K562 (cell line): ENCODE results near the gene WDR93. TPM values are rescaled to one million over a fixed set of nuclear protein-coding genes. Genes with fewer than 3 reads are reported as not detected.

Experiments used
- ARID2 ChIP-seq: fragments of 450-650 bp; IDR thresholded peaks from 2 replicates; pipeline ENCODE4 v1.6.1; 2017; ENCODE audit warnings: antibody characterized with exemption, mild to moderate bottlenecking
- JUND ChIP-seq, 2 experiments: IDR thresholded peaks; 2 replicates in 1 of 2; 3 replicates in 1 of 2; pipeline ENCODE4 v1.6.1; 2011; ENCODE audit warnings: borderline replicate concordance in 2 of 2, low read depth in 2 of 2, low read length in 2 of 2, improper control_type of control experiment in 1 of 2, missing biosample characterization in 1 of 2, missing genetic modification characterization in 1 of 2, missing genetic modification reagents in 1 of 2
- MCM2 ChIP-seq: fragments of 450-650 bp; IDR thresholded peaks from 2 replicates; pipeline ENCODE4 v1.6.1; 2017; ENCODE audit warnings: low read depth, mild to moderate bottlenecking
- MYBL2 ChIP-seq, 2 experiments: fragments of 450-650 bp in 1 of 2; sonication (generic) in 1 of 2; formaldehyde crosslinking in 1 of 2; IDR thresholded peaks; 2 replicates each; pipeline versions ENCODE4 v1.6.1 to v1.8.1; 2017 to 2022; ENCODE audit warnings: borderline replicate concordance in 1 of 2, inconsistent platforms in 1 of 2, low read depth in 1 of 2, mild to moderate bottlenecking in 1 of 2, missing genetic modification reagents in 1 of 2, moderate library complexity in 1 of 2
- PTTG1 ChIP-seq: fragments of 450-650 bp; IDR thresholded peaks from 2 replicates; pipeline ENCODE4 v1.6.1; 2016; ENCODE audit warnings: low read depth, mild to moderate bottlenecking, missing genetic modification characterization, missing compliant biosample characterization
- SAFB ChIP-seq: fragments of 200-400 bp; formaldehyde crosslinking; IDR thresholded peaks from 2 replicates; pipeline ENCODE4 v1.6.1; 2017; ENCODE audit warnings: low read depth, low read length, borderline replicate concordance
- TGIF2 ChIP-seq: sonication (generic); formaldehyde crosslinking; IDR thresholded peaks from 2 replicates; pipeline ENCODE4 v1.8.1; 2022; ENCODE audit warnings: mild to moderate bottlenecking, missing genetic modification reagents, moderate library complexity
- TOE1 ChIP-seq, 2 experiments: fragments of 450-650 bp in 1 of 2; sonication (generic) in 1 of 2; formaldehyde crosslinking in 1 of 2; IDR thresholded peaks; 2 replicates each; pipeline versions ENCODE4 v1.7.1 to v1.8.0; 2016 to 2022; ENCODE audit warnings: borderline replicate concordance in 2 of 2, mild to moderate bottlenecking in 2 of 2, antibody characterized with exemption in 1 of 2, inconsistent platforms in 1 of 2, low read depth in 1 of 2, missing genetic modification reagents in 1 of 2, moderate library complexity in 1 of 2
- ZBTB11 ChIP-seq, 3 experiments: fragments of 200-800 bp in 1 of 3; fragments of 250-450 bp in 1 of 3; fragments of 450-650 bp in 1 of 3; sonication (Bioruptor Pico) in 1 of 3; sonication (Bioruptor generic) in 1 of 3; formaldehyde crosslinking in 1 of 3; IDR thresholded peaks; 2 replicates each; pipeline versions ENCODE4 v1.6.1 to v1.8.0; 2016 to 2022; ENCODE audit warnings: mild to moderate bottlenecking in 2 of 3, missing genetic modification characterization in 2 of 3, missing compliant biosample characterization in 1 of 3, moderate library complexity in 1 of 3
- ZBTB17 ChIP-seq: fragments of 450-650 bp; formaldehyde crosslinking; IDR thresholded peaks from 2 replicates; pipeline ENCODE4 v1.4.0; 2020; ENCODE audit warnings: mild to moderate bottlenecking
- ZFP36 ChIP-seq: fragments of 150-350 bp; IDR thresholded peaks from 2 replicates; pipeline ENCODE4 v1.6.1; 2018; ENCODE audit warnings: low read length, low read depth; ENCODE audit not compliant: partially characterized antibody
- ZNF143 ChIP-seq: sonication (generic); formaldehyde crosslinking; IDR thresholded peaks from 2 replicates; pipeline ENCODE4 v1.9.0; 2022; ENCODE audit warnings: mild to moderate bottlenecking, missing genetic modification reagents
- ZNF184 ChIP-seq: sonication (generic); formaldehyde crosslinking; IDR thresholded peaks from 2 replicates; pipeline ENCODE4 v1.5.0; 2020; ENCODE audit warnings: missing genetic modification reagents
- ZNF395 ChIP-seq: fragments of 200-800 bp; sonication (Bioruptor generic); IDR thresholded peaks from 2 replicates; pipeline ENCODE4 v1.6.1; 2017; ENCODE audit warnings: missing genetic modification characterization, missing compliant biosample characterization
- ZNF707 ChIP-seq: fragments of 250-450 bp; sonication (Bioruptor Pico); conservative IDR thresholded peaks from 2 replicates; pipeline ENCODE4 v1.8.0; 2022; ENCODE audit warnings: inconsistent platforms, mild to moderate bottlenecking, moderate library complexity
- polyA plus RNA-seq, 8 experiments: library from polyadenylated mRNA; depleted of rRNA in 4 of 8; stranded (reverse) in 5 of 8; unstranded in 3 of 8; fragments of >200 nt; fragmentation: Nextera tagmentation in 2 of 8; fragmentation: Illumina TruSeq in 1 of 8; extraction: Ambion mirVana in 2 of 8; extraction: Trizol in 1 of 8; gene quantifications; 2 replicates each; pipeline versions ENCODE4 v1.2.1 to v1.2.3, GENCODE V29; 2011 to 2014; ENCODE audit warnings: inconsistent platforms in 1 of 8, missing spikeins in 1 of 8
- total RNA-seq, 7 experiments: library from RNA; depleted of rRNA in 6 of 7; stranded (reverse); fragments of >200 nt in 6 of 7; fragmentation: Illumina TruSeq in 2 of 7; extraction: Trizol in 2 of 7; gene quantifications; 2 replicates each; pipeline versions ENCODE4 v1.2.1 to v1.2.3, GENCODE V29; 2011 to 2021; ENCODE audit warnings: low replicate concordance in 1 of 7
- TF ChIP-seq, protein P1 (sequence below): fragments of 450-650 bp; IDR thresholded peaks from one replicate; pipeline ENCODE4 v1.6.1; 2018; ENCODE audit warnings: mild to moderate bottlenecking, moderate library complexity; ENCODE audit not compliant: partially characterized antibody
- TF ChIP-seq, protein P2 (sequence below): fragments of 450-650 bp; IDR thresholded peaks from 2 replicates; pipeline ENCODE4 v1.6.1; 2016; ENCODE audit warnings: low read depth, mild to moderate bottlenecking, moderate library complexity

WDR93 gene
- total and polyA plus RNA-seq, 9 of the 15 experiments (the other 6 are each of a cell fraction or from before 2014, with no cell fraction given) = not detected

DNA sequence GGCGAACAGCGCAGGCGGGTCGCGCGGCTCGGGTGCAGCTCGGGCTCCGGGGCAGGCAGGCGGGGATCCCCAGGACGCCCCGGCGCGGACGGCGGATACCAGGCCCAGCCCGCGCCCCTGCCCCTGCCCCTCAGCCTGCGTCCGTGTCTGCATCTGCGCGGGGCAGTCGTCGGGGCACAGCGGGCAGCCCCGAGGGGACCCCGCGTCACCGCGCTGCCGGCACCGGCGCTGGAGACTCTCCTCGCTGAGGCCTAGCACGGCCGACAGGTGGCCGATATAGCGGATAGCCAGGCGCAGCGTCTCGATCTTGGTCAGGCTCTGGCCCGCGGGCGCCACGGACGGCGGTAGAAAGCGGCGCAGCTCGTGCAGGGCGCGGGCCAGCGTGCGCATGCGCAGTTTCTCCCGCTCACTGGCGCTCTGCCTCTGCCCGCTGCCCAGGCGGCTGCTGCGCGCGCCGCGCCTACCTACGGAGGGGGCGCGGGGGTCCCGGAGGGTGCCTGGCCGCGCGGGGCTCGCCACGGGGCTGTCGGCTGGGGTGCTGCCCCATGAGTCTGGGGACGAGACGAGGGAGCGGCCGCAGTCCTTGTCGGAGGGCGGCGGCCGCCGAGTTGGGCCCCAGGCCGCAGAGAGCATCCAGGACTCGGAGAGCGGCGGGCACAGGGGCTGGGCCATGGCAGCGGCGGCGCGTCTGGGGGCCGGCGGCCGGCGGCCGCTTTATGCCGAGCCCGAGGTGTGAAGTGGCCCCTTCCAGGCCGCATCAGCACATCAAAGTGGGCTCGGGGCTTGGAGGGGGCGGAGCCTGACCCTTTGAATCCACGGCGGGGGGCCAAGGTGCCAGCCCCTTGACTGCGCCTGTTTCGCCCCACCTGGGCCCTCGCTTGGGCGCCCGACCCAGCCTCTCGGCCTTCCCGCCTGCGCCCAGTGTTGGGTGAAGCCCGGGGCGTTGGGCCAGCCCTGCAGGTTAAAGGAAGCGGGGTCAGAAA, 60.2 kb downstream of the WDR93 start, which contains the start of gene MESP1 (continued):
- TF ChIP-seq ZBTB11 (CRISPR knock-in tag; IDR thresholded peaks at IDR 0.05) = 0 out of 6 replicates have a peak, but pooled peaks of 1 of the 3 experiments have one; percentile 26
- no peak for TF ChIP-seq PTTG1 (tag)
- no peak for TF ChIP-seq MCM2
- TF ChIP-seq TOE1 (IDR thresholded peaks at IDR 0.05; ENCODE audit: borderline replicate concordance) = no peak
- TF ChIP-seq TOE1 (CRISPR knock-in tag; IDR thresholded peaks at IDR 0.05; ENCODE audit: borderline replicate concordance, low read depth) = no peak; the same call in 1 of the 2 replicates
- TF ChIP-seq ZNF707 (CRISPR knock-in tag) = no peak
- TF ChIP-seq, protein P1, sequence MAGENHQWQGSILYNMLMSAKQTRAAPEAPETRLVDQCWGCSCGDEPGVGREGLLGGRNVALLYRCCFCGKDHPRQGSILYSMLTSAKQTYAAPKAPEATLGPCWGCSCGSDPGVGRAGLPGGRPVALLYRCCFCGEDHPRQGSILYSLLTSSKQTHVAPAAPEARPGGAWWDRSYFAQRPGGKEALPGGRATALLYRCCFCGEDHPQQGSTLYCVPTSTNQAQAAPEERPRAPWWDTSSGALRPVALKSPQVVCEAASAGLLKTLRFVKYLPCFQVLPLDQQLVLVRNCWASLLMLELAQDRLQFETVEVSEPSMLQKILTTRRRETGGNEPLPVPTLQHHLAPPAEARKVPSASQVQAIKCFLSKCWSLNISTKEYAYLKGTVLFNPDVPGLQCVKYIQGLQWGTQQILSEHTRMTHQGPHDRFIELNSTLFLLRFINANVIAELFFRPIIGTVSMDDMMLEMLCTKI = no peak
- no peak for TF ChIP-seq ZNF143
- TF ChIP-seq TGIF2 = no peak
- TF ChIP-seq, protein P2, sequence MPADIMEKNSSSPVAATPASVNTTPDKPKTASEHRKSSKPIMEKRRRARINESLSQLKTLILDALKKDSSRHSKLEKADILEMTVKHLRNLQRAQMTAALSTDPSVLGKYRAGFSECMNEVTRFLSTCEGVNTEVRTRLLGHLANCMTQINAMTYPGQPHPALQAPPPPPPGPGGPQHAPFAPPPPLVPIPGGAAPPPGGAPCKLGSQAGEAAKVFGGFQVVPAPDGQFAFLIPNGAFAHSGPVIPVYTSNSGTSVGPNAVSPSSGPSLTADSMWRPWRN = no peak
- peak; percentile 39; the same call in 1 of the 2 replicates for TF ChIP-seq JUND (IDR thresholded peaks at IDR 0.05; ENCODE audit: borderline replicate concordance, low read depth, low read length)
- TF ChIP-seq JUND (tag; IDR thresholded peaks at IDR 0.05; ENCODE audit: borderline replicate concordance, low read depth, low read length) = no peak; the same call in 2 of the 3 replicates
- no peak for TF ChIP-seq ZNF184 (CRISPR knock-in tag)
- TF ChIP-seq MYBL2 (IDR thresholded peaks at IDR 0.05; ENCODE audit: low read depth) = no peak
- TF ChIP-seq MYBL2 (CRISPR knock-in tag; IDR thresholded peaks at IDR 0.05; ENCODE audit: borderline replicate concordance) = no peak
- TF ChIP-seq ZNF395 = peak; percentile 35; the same call in 1 of the 2 replicates
- no peak for TF ChIP-seq SAFB
- no peak for TF ChIP-seq ZFP36
- no peak for TF ChIP-seq ZBTB17 (CRISPR knock-in tag)
- no peak for TF ChIP-seq ARID2
